Measurements from ENCODE around the gene TRPM1.
"Not testable (repeated sequence)": the region's sequence is repeated elsewhere in the genome, so short reads cannot be mapped to it uniquely, and the experiment has no call there.

TRPM1 gene

DNA sequence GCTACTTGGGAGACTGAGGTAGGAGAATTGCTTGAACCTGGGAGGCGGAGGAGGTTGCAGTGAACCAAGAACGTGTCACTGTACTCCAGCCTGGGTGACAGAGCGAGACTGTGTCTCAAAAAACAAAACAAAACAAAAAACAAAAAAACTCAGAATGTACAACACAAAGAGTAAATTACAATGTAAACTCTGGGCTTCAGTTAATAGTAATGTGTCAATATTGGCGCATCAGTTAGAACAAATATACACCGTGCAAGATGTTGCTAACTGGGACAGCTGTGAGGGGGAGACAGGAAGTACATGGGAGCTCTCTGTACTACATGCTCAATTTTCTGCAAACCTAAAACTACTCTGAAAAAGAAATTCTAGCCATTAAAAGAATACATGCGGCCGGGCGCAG, 23.5 kb upstream of the TRPM1 start:
- no peak for DNase-seq (ENCODE audit: low read depth in 3 of 3)

DNA sequence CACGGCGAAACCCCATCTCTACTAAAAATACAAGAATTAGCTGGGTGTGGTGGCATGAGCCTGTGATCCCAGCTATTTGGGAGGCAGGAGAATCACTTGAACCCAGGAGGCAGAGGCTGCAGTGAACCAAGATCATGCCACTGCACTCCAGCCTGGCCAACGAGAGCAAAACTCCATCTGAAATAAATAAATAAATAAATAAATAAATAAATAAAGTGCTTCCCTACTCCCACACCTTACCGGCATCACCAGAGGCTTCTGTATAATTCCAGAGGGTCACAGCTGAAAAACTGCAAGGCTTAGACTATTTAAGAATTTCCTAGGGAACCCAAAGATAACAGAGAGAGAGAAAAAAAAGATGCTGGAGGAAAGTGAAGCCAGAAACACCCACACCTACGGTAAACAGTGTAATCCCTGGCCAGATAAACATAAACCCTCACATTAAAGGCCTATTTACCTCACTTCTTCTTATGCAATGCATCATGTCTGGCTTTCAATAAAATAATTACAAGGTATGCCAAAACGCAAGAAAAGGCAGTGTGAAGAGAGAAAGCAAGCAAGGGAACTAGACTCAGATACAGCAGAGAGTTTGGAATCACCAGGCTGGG, 15.0 kb upstream of the TRPM1 start:
- DNase-seq (ENCODE audit: low read depth in 3 of 3), result no peak

- no peak for DNase-seq (ENCODE audit: low read depth in 3 of 3)
Measured at GRCh38 chr15:31111091-31111647, 9.6 kb upstream of the TRPM1 start.

DNA sequence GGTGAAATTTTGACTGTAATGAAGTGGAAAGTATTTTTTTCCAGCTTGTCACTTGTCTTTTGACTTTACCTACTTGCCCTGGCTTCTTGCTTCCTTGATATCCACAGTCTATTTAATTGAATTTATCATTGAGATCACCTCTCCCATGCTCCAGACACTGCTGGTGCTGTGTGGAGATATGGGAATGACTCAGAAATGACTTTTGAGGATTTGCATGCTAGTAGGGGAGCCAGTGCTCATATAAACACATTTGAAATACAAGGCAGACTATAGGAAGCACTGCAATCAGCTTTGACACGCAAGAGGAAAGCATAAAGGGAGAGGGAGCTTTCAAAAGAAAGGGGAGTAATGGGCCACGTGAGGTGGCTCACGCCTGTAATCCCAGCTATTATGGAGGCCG, 7.3 kb upstream of the TRPM1 start:
- DNase-seq (ENCODE audit: low read depth in 3 of 3), result no peak

GRCh38 chr15:31106495-31107300, 5.2 kb upstream of the TRPM1 start:
- DNase-seq (ENCODE audit: low read depth in 3 of 3), result no peak

GRCh38 chr15:31104003-31104402, 2.5 kb upstream of the TRPM1 start:
- DNase-seq (ENCODE audit: low read depth in 3 of 3), result no peak

GRCh38 chr15:31102374-31103342, 1.1 kb upstream of the TRPM1 start:
- DNase-seq (ENCODE audit: low read depth in 3 of 3), result no peak

DNA sequence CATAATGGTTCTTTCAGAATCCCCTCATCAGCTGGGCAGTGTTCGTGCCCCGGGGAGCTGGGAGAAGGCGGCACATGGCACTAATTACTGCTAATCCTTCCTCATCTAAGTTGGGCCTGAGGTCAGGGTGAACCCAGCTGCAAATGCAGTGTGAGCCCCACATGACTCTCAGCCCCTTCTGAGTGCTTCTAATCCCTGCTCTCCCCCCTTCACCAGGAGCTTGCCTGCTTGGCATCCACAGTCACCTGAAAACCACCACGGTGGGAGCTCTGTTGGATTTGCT, 455 bp upstream of the TRPM1 start:
- no peak for DNase-seq (ENCODE audit: low read depth in 3 of 3)

- DNase-seq (ENCODE audit: low read depth in 3 of 3), result no peak
Measured at GRCh38 chr15:31100738-31101137, 787 bp downstream of the TRPM1 start.

DNA sequence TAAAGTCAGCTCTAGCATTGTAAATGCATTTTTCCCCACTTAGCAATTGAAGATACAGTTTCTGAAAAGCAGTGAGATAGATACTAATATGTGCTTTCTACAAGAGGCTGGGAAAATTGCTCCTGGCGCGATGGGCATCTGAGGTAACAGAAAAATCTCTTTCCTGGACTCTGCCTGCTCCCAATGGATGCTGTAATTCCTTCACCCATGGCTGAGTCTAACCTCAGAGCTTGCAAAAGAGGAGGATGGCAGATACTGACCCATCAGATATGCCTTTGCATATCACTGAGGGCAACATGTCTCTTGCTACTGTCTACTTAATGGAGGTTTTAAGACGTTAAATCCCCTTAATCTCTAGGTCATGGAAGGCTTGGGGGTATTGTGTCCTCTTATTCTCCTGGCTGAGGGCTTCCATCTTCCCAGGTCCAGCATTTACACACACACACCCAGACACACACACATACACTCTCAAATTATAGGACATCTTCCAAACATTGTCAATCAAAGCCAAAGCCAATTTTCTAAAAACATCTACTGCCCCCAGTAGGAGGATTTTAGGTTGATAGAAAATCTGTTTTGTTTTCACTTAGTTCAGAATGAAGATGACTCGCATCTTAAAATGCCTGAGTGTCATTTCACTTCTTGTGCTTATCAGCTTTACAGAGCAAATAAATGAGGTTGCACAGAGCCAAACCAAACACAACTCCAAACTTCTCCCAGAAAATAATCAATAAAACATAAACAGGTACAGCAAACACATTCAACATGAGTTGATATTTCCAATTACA, 2.4 kb downstream of the TRPM1 start:
- DNase-seq (ENCODE audit: low read depth in 3 of 3), result no peak

GRCh38 chr15:31098491-31098917, 3.0 kb downstream of the TRPM1 start:
- DNase-seq (ENCODE audit: low read depth in 3 of 3), result no peak

DNA sequence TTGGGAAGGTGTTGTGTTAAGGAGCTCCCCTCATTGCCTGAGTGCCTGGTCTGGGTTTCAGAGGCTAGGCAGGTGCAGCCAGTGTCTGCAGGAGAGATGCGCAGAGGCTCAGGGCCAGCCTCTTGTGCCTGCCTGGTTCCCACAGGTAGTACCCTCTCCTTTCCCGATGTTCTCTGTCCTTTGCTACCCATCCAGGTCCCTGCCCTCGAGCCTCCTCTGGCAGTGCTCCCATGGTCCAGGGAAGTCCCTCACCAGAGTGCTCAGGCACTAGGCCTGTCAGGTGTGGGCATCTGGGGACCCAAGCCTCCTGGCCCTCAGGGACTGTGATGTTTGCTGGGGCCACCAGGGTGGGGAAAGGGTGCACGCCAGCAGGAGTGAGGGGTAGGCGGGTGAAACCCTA, 5.0 kb downstream of the TRPM1 start:
- no peak for DNase-seq (ENCODE audit: low read depth in 3 of 3)

DNA sequence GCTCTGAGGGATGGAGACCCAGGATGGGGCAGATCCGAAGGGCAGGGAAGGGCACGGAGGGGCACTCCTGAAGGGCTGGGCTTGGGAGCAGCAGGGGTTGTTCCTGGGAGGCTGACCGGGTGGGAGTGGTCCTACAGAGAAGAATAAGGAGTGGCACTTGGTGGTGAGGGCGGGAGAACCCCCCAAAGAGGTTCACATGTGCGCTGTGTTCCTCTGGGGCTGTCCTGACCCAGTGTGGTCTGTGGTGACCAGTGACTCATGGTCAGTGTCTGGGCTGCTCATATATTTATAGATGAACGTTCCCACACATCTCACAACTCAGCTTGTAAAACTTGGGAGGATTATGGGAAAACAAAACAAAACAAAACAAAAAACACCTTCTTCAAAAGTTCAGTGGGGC, 10.0 kb downstream of the TRPM1 start:
- DNase-seq (ENCODE audit: low read depth in 3 of 3), result no peak

- no peak for DNase-seq (ENCODE audit: low read depth in 3 of 3)
Measured at GRCh38 chr15:31090766-31091165, 10.8 kb downstream of the TRPM1 start.

DNA sequence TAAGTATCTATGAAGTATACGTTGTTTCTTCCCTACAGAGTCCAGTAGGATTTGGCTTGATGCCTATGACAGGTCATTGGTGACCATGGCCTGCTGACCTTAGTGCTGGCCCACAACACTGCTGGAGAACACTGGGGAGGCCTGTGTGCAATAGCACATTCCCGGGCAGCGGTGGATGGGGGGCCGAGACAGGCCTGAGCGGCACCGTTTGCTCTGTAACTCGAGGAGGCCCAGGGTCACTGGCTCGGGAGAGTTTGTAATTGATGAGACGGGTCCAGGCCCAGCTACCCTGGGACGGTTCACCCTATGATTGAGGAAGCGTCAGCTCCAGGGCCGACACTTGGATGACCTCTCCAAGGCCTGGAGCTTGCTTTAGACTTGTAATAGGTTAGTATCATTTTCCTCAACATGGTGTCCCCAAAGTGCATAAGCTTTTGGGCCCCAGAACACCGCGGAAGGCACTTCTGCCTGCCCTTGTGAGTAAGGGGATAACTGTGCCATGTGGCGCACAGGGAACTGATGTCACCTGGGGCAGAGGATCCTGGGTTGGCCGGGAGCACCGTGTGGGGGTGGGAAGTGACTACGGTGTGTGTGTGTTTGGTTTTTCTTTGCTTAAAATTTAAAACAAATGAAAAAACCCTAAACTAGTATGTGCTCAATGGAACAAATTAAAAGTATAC, 12.0 kb downstream of the TRPM1 start:
- DNase-seq (ENCODE audit: low read depth in 3 of 3), result no peak

DNA sequence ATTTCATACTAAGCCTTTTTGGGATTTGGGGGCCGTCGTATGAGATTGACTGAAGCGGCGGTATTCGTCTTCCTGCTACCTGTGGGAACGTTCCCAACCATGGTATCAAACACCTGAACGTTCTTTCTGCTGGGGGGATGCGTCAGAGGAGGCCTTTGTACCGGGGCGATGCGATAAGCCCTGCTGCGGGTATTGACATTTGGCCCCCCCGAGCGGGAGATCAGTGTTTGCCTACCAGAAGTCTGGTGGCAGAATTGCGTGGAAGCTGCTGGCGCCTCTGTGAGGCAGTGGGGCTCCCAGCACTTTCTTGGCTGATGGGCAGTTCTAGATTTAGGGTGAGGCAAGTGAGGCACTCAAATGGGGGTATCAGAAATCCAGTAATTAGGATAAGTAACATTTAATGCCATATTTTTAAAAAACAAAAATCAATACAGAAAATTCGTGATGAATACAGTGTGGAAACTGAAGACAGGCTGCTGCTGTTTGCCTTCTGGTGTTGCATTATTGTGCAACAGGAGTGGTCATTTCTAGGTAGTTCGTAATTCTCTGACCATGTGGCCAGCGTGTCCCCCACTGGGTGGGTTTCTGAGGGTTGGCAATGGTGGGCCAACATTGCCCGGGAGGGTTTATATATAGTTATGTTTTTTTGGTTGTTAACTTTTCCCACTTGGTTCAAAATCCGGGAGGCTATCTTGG, 12.7 kb downstream of the TRPM1 start:
- DNase-seq (ENCODE audit: low read depth in 3 of 3), result no peak

DNA sequence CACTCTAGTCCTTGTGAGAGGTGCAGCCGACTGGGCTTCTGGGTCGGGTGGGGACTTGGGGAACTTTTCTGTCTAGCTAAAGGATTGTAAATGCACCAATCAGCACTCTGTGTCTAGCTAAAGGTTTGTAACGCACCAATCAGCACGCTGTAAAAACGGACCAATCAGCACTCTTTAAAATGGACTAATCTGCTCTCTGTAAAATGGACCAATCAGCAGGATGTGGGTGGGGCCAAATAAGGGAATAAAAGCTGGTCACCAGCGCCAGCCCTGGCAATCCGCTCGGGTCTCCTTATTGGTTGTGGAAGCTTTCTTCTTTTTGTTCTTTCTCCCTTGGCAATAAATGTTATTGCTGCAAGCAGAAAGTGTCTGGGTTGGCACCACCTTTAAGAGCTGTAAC, 13.5 kb downstream of the TRPM1 start:
- not testable (repeated sequence) for DNase-seq (ENCODE audit: low read depth in 3 of 3)

DNA sequence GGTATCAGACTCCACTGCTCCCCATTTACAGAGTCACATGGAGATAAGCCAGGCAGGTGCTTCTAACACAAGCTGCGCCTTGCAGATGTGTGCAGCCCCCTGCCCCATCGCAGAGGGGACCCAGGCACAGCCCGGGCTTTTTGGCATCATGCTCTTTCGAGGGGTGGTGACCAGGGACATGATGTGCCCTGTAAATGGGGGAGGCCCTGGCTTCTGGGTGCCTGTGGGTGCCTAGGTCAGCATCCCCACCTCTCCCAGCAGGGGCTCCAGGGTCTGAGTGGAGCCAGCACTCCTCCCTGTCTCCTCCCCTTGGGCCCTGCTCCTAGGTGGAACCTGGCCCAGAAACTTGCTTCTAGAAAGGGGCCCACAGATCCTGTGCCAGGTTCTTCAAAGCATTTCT, 15.2 kb downstream of the TRPM1 start:
- DNase-seq (ENCODE audit: low read depth in 3 of 3), result no peak

DNA sequence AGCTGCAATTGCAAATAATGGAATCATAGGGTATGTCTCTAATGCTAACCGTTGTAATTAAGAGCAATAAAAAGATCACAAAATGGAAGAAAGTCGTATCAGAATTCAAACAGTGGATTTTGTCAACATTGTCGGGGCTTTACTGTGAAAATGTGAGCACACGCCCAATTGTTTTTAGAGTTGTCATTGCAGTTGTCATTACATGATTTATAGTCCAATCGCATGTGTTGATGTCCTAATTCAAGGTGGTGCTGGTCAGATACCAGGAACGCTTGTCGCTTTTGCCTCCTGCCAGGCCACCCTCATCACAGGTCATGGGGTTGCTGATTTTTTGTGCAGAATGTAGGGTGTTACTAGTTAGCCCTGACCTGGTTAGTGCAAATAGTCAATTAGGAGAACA, 16.2 kb downstream of the TRPM1 start:
- DNase-seq (ENCODE audit: low read depth in 3 of 3), result no peak

DNA sequence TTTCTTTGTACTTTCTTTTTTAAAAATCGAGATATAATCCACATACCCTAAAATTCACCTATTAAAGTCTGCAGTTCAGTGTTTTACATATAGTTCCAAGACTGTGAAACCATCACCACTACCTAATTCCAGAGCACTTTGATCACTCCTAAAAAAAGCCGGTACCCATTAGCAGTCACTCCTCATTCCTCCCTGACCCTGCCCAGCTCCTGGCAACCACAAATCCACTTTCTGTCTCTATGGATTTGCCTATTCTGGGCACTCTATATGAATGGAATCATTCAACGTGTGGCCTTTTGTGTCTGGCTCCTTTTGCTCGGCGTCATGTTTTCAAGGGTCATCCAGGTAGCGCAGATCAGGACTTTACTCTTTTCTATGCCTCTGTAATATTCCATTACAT, 17.3 kb downstream of the TRPM1 start:
- DNase-seq (ENCODE audit: low read depth in 3 of 3), result no peak

Measured in stimulated activated CD4-positive, alpha-beta T cell treated with anti-CD3 and anti-CD28 coated beads, TNF-alpha, amount 100 ng/mL, for 24 hours (primary cell).